ENCODE measurements around the gene NBEAL2.
"Not testable (repeated sequence)": the region's sequence is repeated elsewhere in the genome, so short reads cannot be mapped to it uniquely, and the experiment has no call there.

DNA sequence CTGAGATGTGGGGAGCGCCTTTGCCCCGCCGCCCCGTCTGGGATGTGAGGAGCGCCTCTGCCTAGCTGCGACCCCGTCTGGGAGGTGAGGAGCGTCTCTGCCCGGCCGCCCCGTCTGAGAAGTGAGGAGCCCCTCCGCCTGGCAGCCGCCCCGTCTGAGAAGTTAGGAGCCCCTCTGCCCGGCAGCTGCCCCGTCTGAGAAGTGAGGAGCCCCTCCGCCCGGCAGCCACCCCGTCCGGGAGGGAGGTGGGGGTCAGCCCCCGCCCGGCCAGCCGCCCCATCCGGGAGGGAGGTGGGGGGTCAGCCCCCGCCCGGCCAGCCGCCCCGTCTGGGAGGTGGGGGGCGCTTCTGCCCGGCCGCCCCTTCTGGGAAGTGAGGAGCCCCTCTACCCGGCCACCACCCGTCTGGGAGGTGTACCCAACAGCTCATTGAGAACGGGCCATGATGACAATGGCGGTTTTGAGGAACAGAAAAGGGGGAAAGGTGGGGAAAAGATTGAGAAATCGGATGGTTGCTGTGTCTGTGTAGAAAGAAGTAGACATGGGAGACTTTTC, 15.4 kb upstream of the NBEAL2 start:
- TF ChIP-seq, protein P1, sequence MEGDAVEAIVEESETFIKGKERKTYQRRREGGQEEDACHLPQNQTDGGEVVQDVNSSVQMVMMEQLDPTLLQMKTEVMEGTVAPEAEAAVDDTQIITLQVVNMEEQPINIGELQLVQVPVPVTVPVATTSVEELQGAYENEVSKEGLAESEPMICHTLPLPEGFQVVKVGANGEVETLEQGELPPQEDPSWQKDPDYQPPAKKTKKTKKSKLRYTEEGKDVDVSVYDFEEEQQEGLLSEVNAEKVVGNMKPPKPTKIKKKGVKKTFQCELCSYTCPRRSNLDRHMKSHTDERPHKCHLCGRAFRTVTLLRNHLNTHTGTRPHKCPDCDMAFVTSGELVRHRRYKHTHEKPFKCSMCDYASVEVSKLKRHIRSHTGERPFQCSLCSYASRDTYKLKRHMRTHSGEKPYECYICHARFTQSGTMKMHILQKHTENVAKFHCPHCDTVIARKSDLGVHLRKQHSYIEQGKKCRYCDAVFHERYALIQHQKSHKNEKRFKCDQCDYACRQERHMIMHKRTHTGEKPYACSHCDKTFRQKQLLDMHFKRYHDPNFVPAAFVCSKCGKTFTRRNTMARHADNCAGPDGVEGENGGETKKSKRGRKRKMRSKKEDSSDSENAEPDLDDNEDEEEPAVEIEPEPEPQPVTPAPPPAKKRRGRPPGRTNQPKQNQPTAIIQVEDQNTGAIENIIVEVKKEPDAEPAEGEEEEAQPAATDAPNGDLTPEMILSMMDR (conservative IDR thresholded peaks at IDR 0.05; ENCODE audit: low read depth, low read length): not testable (repeated sequence)
- TF ChIP-seq EZH2 (IDR thresholded peaks at IDR 0.05; ENCODE audit: low read length, unreplicated experiment): not testable (repeated sequence)

Measured in PC-3 (cell line).